Rectal smooth muscle tissue (tissue), 1 donor: ENCODE results near the gene ZBBX.

Experiments
- H3K27ac ChIP-seq: one replicate; pipeline ENCODE4 v1.7.0; 2013; ENCODE audit warnings: low read depth, low read length, inconsistent platforms
- H3K27me3 ChIP-seq: one replicate; pipeline ENCODE4 v1.7.0; 2013; ENCODE audit warnings: low read length; ENCODE audit not compliant: control insufficient read depth, insufficient read depth
- H3K36me3 ChIP-seq: one replicate; pipeline ENCODE4 v1.7.0; 2013; ENCODE audit warnings: low read length; ENCODE audit not compliant: control insufficient read depth, insufficient read depth
- H3K4me1 ChIP-seq: one replicate; pipeline ENCODE4 v1.7.0; 2013; ENCODE audit warnings: low read length; ENCODE audit not compliant: control insufficient read depth, insufficient read depth
- H3K4me3 ChIP-seq: one replicate; pipeline ENCODE4 v1.7.0; 2013; ENCODE audit warnings: low read length
- H3K9ac ChIP-seq: one replicate; pipeline ENCODE4 v1.7.0; 2013; ENCODE audit warnings: low read length

The ZBBX gene

GRCh38 chr3:167203062-167203461 is 177.0 kb downstream of the ZBBX start:
- H3K27ac ChIP-seq = no peak overlapping the region
- H3K9ac ChIP-seq = no peak overlapping the region
- no peaks in the 10 kb centered on the region for H3K4me1 ChIP-seq
- no peak overlapping the region for H3K4me3 ChIP-seq
- H3K36me3 ChIP-seq = no peaks in the 10 kb centered on the region
- no peaks in the 10 kb centered on the region for H3K27me3 ChIP-seq

- H3K9ac ChIP-seq = no peak overlapping the region
- no peaks in the 10 kb centered on the region for H3K4me1 ChIP-seq
- H3K4me3 ChIP-seq = no peak overlapping the region
- no peaks in the 10 kb centered on the region for H3K27me3 ChIP-seq
- H3K36me3 ChIP-seq = no peaks in the 10 kb centered on the region
- H3K27ac ChIP-seq = no peak overlapping the region
These were observed 181.0 kb downstream of the ZBBX start for GRCh38 chr3:167198949-167199600.
